Ascending aorta (tissue), 2 donors: Measurements from ENCODE around the gene IL4R. TPM values are rescaled to one million over a fixed set of nuclear protein-coding genes. Genes with fewer than 3 reads are reported as not detected.
"Not testable (repeated sequence)": the region's sequence is repeated elsewhere in the genome, so short reads cannot be mapped to it uniquely, and the experiment has no call there.

Experiments used
- DNase-seq, 2 donors: peaks; one replicate each; pipeline ENCODE4 v3.0.0-alpha.2; 2019; ENCODE audit warnings: low spot score in 2 of 2
- H3K27ac ChIP-seq, 2 donors: fragments of 200-600 bp; sonication (generic); one replicate each; pipeline ENCODE4 v1.5.1; 2016 to 2017; ENCODE audit warnings: mild to moderate bottlenecking in 1 of 2
- H3K27me3 ChIP-seq: fragments of 200-600 bp; sonication (generic); one replicate; pipeline ENCODE4 v1.5.1; 2017
- H3K36me3 ChIP-seq, 2 donors: fragments of 200-600 bp; sonication (generic); one replicate each; pipeline ENCODE4 v1.5.1; 2016
- H3K4me1 ChIP-seq, 2 donors: fragments of 200-600 bp; sonication (generic); one replicate each; pipeline ENCODE4 v1.5.1; 2016 to 2017; ENCODE audit warnings: mild to moderate bottlenecking in 1 of 2
- H3K4me3 ChIP-seq, 2 donors: fragments of 200-600 bp; sonication (generic); one replicate each; pipeline ENCODE4 v1.5.1; 2016 to 2017; ENCODE audit warnings: mild to moderate bottlenecking in 1 of 2
- H3K9me3 ChIP-seq, 2 donors: fragments of 200-600 bp; sonication (generic); one replicate each; pipeline ENCODE4 v1.5.1; 2016
- intact Hi-C: fragments of 100-400 bp; cut with DNase I; formaldehyde crosslinking; loops from one replicate; pipeline ENCODE4 v1.15.1; 2023
- total RNA-seq: library from RNA; depleted of rRNA; stranded (reverse); fragments of >200 nt; gene quantifications from one replicate; pipeline ENCODE4 v1.1.0, GENCODE V29; 2016
- TF ChIP-seq, protein P1 (sequence below), 3 experiments: fragments of 200-600 bp in 2 of 3; fragments of 450-650 bp in 1 of 3; sonication (generic) in 2 of 3; IDR thresholded peaks; one replicate each; pipeline ENCODE4 v1.5.1; 2016 to 2019; ENCODE audit warnings: antibody characterized with exemption in 3 of 3, mild to moderate bottlenecking in 1 of 3, moderate library complexity in 1 of 3

The IL4R gene
- total RNA-seq, 1 donor from 2014 or later: 88.7 TPM

DNA sequence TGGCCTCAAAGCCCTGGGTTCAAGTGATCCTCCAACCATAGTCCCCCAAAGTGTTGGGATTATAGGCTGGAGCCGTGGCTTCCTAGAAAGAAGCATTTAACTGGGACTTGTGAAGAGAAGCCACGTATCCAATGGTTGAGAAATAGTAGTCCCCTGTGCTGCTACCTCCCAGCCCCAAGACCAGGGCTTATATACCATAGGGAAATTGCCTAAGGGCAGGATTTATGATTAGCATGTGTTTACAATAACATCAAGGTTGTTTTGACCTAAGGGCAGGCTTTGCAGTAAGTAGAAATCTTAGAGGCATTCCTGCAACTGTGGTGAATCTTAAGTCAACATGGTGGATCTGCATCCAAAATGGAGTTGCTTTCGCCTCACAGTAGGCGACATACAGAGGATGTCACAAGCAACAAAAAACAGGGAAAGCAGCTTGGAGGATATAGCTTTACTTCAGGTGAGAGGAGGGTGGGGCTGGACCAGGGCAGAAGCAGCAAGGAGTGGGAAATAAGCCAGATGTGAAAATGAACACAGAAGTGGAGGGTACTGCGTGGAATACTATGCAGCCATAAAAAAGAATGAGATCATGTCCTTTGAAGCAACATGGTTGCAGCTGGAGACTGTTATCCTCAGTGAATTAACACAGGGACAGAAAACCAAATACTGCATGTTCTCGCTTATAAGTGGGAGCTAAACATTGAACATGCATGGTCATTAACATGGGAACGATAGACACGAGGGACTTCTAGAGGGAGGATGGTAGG is 26.5 kb upstream of the IL4R start:
- Histone ChIP-seq H3K27me3 (no peaks in the 10 kb centered on the region), H3K4me1 (peaks cover 2 to 10% of the 10 kb centered on the region in 2 donors), H3K27ac (peak overlapping the region; percentile 69 to 75), H3K36me3 (no peaks in the 10 kb centered on the region), H3K9me3 (no peaks in the 10 kb centered on the region), H3K4me3 (no peak overlapping the region)
- no peak for DNase-seq
- TF ChIP-seq, protein P1, sequence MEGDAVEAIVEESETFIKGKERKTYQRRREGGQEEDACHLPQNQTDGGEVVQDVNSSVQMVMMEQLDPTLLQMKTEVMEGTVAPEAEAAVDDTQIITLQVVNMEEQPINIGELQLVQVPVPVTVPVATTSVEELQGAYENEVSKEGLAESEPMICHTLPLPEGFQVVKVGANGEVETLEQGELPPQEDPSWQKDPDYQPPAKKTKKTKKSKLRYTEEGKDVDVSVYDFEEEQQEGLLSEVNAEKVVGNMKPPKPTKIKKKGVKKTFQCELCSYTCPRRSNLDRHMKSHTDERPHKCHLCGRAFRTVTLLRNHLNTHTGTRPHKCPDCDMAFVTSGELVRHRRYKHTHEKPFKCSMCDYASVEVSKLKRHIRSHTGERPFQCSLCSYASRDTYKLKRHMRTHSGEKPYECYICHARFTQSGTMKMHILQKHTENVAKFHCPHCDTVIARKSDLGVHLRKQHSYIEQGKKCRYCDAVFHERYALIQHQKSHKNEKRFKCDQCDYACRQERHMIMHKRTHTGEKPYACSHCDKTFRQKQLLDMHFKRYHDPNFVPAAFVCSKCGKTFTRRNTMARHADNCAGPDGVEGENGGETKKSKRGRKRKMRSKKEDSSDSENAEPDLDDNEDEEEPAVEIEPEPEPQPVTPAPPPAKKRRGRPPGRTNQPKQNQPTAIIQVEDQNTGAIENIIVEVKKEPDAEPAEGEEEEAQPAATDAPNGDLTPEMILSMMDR (IDR thresholded peaks at IDR 0.05): no peak
- intact Hi-C loops: no loop called here

DNA sequence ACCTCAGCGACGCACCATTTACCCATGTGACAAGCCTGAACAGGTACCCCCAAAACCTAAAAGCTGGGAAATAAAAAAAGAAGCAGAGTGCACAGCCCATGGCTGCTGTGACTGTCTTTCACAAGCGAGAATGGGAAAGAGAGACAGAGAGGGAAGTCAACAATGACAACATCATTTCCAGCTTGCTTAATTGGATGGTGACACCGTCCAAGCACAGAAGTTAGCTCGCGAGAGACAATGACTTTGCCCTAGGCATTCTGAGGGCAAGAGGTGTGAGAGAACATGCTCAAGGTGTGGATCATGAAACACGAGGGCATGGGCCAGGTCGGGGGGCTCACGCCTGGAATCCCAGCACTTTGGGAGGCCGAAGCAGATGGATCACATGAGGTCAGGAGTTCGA is 25.9 kb upstream of the IL4R start:
- H3K4me3 ChIP-seq: no peak overlapping the region

DNA sequence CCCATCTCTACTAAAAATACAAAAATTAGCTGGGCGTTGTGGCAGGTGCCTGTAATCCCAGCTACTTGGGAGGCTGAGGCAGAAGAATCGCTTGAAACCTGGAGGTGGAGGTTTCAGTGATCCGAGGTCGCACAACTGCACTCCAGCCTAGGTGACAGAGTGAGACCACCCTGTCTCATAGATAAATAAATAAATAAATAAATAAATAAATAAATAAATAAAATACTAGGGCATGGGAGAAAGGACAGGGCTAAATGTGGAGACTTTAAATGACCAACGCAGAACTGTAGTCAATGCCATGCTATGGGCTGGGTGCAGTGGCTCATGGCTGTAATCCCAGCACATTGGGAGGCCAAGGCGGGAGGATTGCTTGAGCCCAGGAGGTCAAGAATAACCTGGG is 25.5 kb upstream of the IL4R start:
- H3K4me1 ChIP-seq, H3K36me3 ChIP-seq, H3K4me3 ChIP-seq, H3K9me3 ChIP-seq, H3K27me3 ChIP-seq, H3K27ac ChIP-seq, intact Hi-C loops, DNase-seq: not testable (repeated sequence)

More for the DNA sequence above, 25.9 kb upstream of the IL4R start:
- no peak overlapping the region for H3K27ac ChIP-seq
- peaks cover 2 to 10% of the 10 kb centered on the region in 2 donors for H3K4me1 ChIP-seq
- H3K27me3 ChIP-seq: no peaks in the 10 kb centered on the region
- DNase-seq: no peak
- intact Hi-C loops: no loop called here
- TF ChIP-seq, protein P1 (IDR thresholded peaks at IDR 0.05): no peak
- H3K9me3 ChIP-seq: no peaks in the 10 kb centered on the region
- H3K36me3 ChIP-seq: no peaks in the 10 kb centered on the region

DNA sequence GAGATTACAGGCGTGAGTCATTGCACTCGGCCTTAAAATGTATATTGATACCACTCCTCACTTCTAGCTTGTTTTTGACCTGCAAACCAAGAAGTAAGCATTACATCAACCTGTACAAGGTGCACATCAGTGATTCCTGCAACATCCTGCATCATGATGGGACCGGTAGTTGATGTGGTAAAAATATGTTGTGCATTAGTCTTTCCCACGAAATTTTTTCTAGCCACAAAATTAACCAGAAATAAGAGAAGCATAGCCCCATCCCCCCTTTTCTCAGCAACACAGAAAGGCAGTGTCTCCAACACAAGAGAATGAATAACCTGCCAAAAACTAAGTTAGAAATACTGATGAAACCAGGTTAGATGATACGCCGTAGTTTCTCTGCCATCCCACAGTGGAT is 24.1 kb upstream of the IL4R start:
- Histone ChIP-seq H3K27ac (no peak overlapping the region), H3K27me3 (no peaks in the 10 kb centered on the region), H3K4me3 (no peak overlapping the region), H3K36me3 (no peaks in the 10 kb centered on the region), H3K4me1 (peaks cover 2 to 10% of the 10 kb centered on the region in 2 donors), H3K9me3 (no peaks in the 10 kb centered on the region)
- DNase-seq: no peak
- TF ChIP-seq, protein P1 (IDR thresholded peaks at IDR 0.05): no peak
- intact Hi-C loops: no loop called here

DNA sequence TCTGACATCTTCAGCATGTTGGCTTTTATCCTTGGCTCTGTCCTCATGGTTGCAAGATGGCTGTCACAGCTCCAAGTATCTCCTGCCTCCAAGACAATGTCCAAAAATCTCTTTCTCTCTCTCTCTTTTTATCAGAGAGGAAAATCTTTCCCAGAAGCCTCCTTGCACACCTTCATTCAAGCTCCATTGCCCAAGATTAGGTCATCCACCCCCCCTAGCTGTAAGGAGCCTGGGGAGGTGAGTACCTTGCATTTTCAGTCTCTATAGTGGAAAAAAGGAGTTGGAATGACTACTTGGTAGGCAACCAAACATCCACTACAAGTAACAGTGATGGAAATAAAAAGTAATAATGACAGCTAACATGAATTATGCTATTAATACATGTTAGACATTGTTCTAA is 23.2 kb upstream of the IL4R start:
- Histone ChIP-seq H3K36me3 (no peaks in the 10 kb centered on the region), H3K27ac (no peak overlapping the region), H3K4me1 (peaks cover 2 to 10% of the 10 kb centered on the region in 2 donors), H3K9me3 (no peaks in the 10 kb centered on the region), H3K27me3 (no peaks in the 10 kb centered on the region), H3K4me3 (no peak overlapping the region)
- intact Hi-C loops: no loop called here
- TF ChIP-seq, protein P1 (IDR thresholded peaks at IDR 0.05): no peak
- DNase-seq: peak in 1 of 2 donors; percentile 35

DNA sequence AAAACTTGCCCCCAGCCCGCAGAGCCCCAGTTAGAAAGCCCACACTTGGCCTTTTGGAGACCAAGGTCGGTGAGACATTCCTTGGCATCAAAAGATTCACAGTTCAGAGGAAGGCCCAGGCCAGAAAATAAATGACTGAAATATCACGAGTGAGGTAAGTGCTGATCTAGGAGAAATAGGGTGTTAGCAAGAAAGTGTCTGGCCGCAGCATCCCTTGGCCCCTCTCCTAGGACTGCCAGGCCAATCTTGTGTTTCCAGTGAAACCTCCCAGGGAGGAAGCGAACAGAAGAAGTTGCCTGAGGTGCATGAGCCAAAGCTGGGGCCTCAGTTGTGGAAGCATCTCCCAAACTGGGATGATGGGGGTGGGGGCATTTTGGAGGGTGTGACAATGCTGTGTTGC is 22.7 kb upstream of the IL4R start:
- TF ChIP-seq, protein P1 (IDR thresholded peaks at IDR 0.05): no peak
- no peak overlapping the region for H3K27ac ChIP-seq
- H3K9me3 ChIP-seq: no peaks in the 10 kb centered on the region
- intact Hi-C loops: no loop called here
- H3K4me1 ChIP-seq: peaks cover under 1 to 9% of the 10 kb centered on the region in 2 donors
- DNase-seq: peak in 1 of 2 donors; percentile 52
- no peaks in the 10 kb centered on the region for H3K27me3 ChIP-seq
- H3K36me3 ChIP-seq: no peaks in the 10 kb centered on the region
- H3K4me3 ChIP-seq: no peak overlapping the region
